ENCODE results near the gene CTNND2.

DNA sequence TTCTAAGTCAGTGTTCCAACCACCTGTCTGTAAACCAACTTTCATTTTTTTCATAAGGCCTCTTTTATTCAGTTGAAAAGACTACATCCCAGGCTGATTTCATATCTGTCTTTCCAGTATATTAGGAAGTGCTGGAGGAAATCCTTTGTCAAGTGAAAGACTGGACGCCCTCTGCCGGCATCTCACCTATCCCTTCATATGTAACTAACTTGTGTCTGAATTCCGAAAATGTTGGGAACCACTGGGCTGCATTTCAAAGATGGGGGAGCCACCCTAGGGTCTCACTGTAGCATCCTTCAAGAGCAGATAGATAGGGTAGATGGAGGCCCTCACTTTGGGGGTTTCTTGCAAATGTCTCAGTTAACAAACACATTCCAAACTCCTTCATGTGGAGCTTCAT, 569.8 kb downstream of the CTNND2 start:
- TF ChIP-seq, protein P1, sequence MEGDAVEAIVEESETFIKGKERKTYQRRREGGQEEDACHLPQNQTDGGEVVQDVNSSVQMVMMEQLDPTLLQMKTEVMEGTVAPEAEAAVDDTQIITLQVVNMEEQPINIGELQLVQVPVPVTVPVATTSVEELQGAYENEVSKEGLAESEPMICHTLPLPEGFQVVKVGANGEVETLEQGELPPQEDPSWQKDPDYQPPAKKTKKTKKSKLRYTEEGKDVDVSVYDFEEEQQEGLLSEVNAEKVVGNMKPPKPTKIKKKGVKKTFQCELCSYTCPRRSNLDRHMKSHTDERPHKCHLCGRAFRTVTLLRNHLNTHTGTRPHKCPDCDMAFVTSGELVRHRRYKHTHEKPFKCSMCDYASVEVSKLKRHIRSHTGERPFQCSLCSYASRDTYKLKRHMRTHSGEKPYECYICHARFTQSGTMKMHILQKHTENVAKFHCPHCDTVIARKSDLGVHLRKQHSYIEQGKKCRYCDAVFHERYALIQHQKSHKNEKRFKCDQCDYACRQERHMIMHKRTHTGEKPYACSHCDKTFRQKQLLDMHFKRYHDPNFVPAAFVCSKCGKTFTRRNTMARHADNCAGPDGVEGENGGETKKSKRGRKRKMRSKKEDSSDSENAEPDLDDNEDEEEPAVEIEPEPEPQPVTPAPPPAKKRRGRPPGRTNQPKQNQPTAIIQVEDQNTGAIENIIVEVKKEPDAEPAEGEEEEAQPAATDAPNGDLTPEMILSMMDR (IDR thresholded peaks at IDR 0.05): no peak
- TF ChIP-seq POLR2A (IDR thresholded peaks at IDR 0.05) (no peak), EP300 (IDR thresholded peaks at IDR 0.05) (no peak)
